ENCODE measurements around the gene NRM.

GRCh38 chr6:30686009-30686907, 4.5 kb downstream of the NRM start, which contains the start of gene PPP1R18:
- TF ChIP-seq CTCF (IDR thresholded peaks at IDR 0.05) (no peak), EP300 (IDR thresholded peaks at IDR 0.05) (no peak), POLR2AphosphoS5 (IDR thresholded peaks at IDR 0.05) (peak; percentile 74), POLR2A (IDR thresholded peaks at IDR 0.05) (peak in 1 of 2 donors; percentile 42)

Data from gastroesophageal sphincter (tissue), 3 donors.